Nephron (organoid): Measurements from ENCODE around the gene TBC1D10A.
A peak's percentile ranks its signal among the peaks of the same experiment; 100 is the strongest.

Source experiments
- H3K27ac Mint-ChIP-seq, 3 experiments: 2 replicates each; pipeline ENCODE4 v1.8.0; 2020; ENCODE audit warnings: mixed read lengths in 3 of 3, mild to moderate bottlenecking in 2 of 3, moderate library complexity in 1 of 3
- H3K27me3 Mint-ChIP-seq: 2 replicates; pipeline ENCODE4 v1.8.0; 2021; ENCODE audit warnings: low read depth, mild to moderate bottlenecking, moderate library complexity, mixed read lengths
- H3K36me3 Mint-ChIP-seq: 2 replicates; pipeline ENCODE4 v1.8.0; 2020; ENCODE audit warnings: low read depth, mixed read lengths
- H3K4me1 Mint-ChIP-seq: 2 replicates; pipeline ENCODE4 v1.8.0; 2020; ENCODE audit warnings: mixed read lengths
- H3K4me3 Mint-ChIP-seq, 3 experiments: 2 replicates each; pipeline ENCODE4 v1.8.0; 2020; ENCODE audit warnings: mild to moderate bottlenecking in 3 of 3, mixed read lengths in 3 of 3, moderate library complexity in 2 of 3
- H3K9me3 Mint-ChIP-seq: 2 replicates; pipeline ENCODE4 v1.8.0; 2020; ENCODE audit warnings: mixed read lengths
- CTCF ChIP-seq, 3 experiments: fragments of 200-600 bp; sonication (generic); IDR thresholded peaks; one replicate each; pipeline ENCODE4 v1.5.0; 2021; ENCODE audit warnings: antibody characterized with exemption in 3 of 3; ENCODE audit not compliant: unreplicated experiment in 3 of 3

The TBC1D10A gene

GRCh38 chr22:30327864-30328345 is 1.2 kb upstream of the TBC1D10A start:
- no peak for TF ChIP-seq CTCF (IDR thresholded peaks at IDR 0.05; ENCODE audit: unreplicated experiment in 3 of 3)
- H3K9me3 Mint-ChIP-seq, result no peaks in the 10 kb centered on the region
- H3K27ac Mint-ChIP-seq, result peak overlapping the region; percentile 52 to 60 (median 53)
- peak overlapping the region; percentile 77 to 86 (median 86) for H3K4me3 Mint-ChIP-seq
- H3K4me1 Mint-ChIP-seq, result peaks cover 40% of the 10 kb centered on the region
- H3K27me3 Mint-ChIP-seq, result no peaks in the 10 kb centered on the region
- peaks cover 14% of the 10 kb centered on the region for H3K36me3 Mint-ChIP-seq

GRCh38 chr22:30326255-30326705 is 461 bp downstream of the TBC1D10A start:
- Mint-ChIP-seq H3K27ac (peak overlapping the region in 1 of 3 experiments; percentile 49), H3K27me3 (no peaks in the 10 kb centered on the region), H3K9me3 (no peaks in the 10 kb centered on the region), H3K4me1 (peaks cover 40% of the 10 kb centered on the region), H3K4me3 (peak overlapping the region; percentile 89 to 92 (median 92)), H3K36me3 (peaks cover 9% of the 10 kb centered on the region)
- TF ChIP-seq CTCF (IDR thresholded peaks at IDR 0.05; ENCODE audit: unreplicated experiment in 3 of 3), result no peak

- no peaks in the 10 kb centered on the region for H3K9me3 Mint-ChIP-seq
- H3K4me3 Mint-ChIP-seq, result peak overlapping the region; percentile 89 to 92 (median 92)
- peaks cover 9% of the 10 kb centered on the region for H3K36me3 Mint-ChIP-seq
- H3K27ac Mint-ChIP-seq, result peak overlapping the region in 2 of 3 experiments; percentile 49 to 61
- TF ChIP-seq CTCF (IDR thresholded peaks at IDR 0.05; ENCODE audit: unreplicated experiment in 3 of 3), result no peak
- no peaks in the 10 kb centered on the region for H3K27me3 Mint-ChIP-seq
- H3K4me1 Mint-ChIP-seq, result peaks cover 40% of the 10 kb centered on the region
Measured at GRCh38 chr22:30325724-30326254, 952 bp downstream of the TBC1D10A start.

- Mint-ChIP-seq H3K4me3 (peak overlapping the region; percentile 89 to 92 (median 92)), H3K9me3 (no peaks in the 10 kb centered on the region), H3K4me1 (peaks cover 35% of the 10 kb centered on the region), H3K27ac (peak overlapping the region; percentile 61 to 86 (median 67)), H3K27me3 (no peaks in the 10 kb centered on the region), H3K36me3 (peaks cover 6% of the 10 kb centered on the region)
- TF ChIP-seq CTCF (IDR thresholded peaks at IDR 0.05; ENCODE audit: unreplicated experiment in 3 of 3), result no peak
Measured at GRCh38 chr22:30325065-30325720, 1.5 kb downstream of the TBC1D10A start.

- H3K4me1 Mint-ChIP-seq, result peaks cover 35% of the 10 kb centered on the region
- H3K9me3 Mint-ChIP-seq, result no peaks in the 10 kb centered on the region
- peaks cover 3% of the 10 kb centered on the region for H3K36me3 Mint-ChIP-seq
Measured at GRCh38 chr22:30324014-30324730, 2.6 kb downstream of the TBC1D10A start.

More at GRCh38 chr22:30324014-30324730, 2.6 kb downstream of the TBC1D10A start:
- Mint-ChIP-seq H3K4me3 (peak overlapping the region; percentile 42 to 92 (median 92)), H3K27me3 (no peaks in the 10 kb centered on the region), H3K27ac (no peak overlapping the region)
- TF ChIP-seq CTCF (IDR thresholded peaks at IDR 0.05; ENCODE audit: unreplicated experiment in 3 of 3), result no peak
